ENCODE data around the gene ZDHHC14. TPM values are rescaled to one million over a fixed set of nuclear protein-coding genes. Genes with fewer than 3 reads are reported as not detected.
"Not testable (repeated sequence)": the region's sequence is repeated elsewhere in the genome, so short reads cannot be mapped to it uniquely, and the experiment has no call there.

ZDHHC14 gene
- total RNA-seq, 1 donor from 2014 or later = 12.7 TPM

- ATAC-seq (no peak), DNase-seq (ENCODE audit: missing footprints) (no peak)
- intact Hi-C loops (cut with DNase I) = no loop called here
Measured at GRCh38 chr6:157712585-157713295, 331.8 kb downstream of the ZDHHC14 start.

GRCh38 chr6:157713451-157714152 lies 332.6 kb downstream of the ZDHHC14 start:
- no peak for DNase-seq (ENCODE audit: missing footprints)
- intact Hi-C loops (cut with DNase I) = no loop called here
- ATAC-seq = peak; percentile 57

- DNase-seq (ENCODE audit: missing footprints) (no peak), ATAC-seq (no peak)
- intact Hi-C loops (cut with DNase I) = no loop called here
Measured at GRCh38 chr6:157714153-157714490, 333.1 kb downstream of the ZDHHC14 start.

DNA sequence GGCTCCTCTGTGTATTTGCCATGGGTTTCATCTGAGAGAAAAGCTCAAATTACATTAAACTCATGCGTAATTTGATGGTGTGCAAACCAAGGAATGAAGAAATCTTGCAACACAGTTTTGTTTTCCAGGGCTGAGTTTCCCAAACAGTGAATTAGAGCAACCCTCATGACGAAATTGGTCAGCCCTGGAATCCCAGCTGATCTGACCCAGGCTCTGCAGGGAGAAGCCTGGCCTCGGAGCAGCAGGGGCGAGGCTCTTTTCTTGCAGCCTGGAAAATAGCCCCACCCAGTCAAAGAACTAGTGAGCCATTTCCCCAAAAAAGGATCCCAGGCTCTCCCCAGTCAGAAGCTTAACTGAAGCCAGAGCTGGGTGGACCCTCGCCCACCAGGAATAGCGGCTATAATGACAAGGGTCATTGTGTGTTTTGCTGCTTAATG lies 334.8 kb downstream of the ZDHHC14 start:
- intact Hi-C loops (cut with DNase I) = loop anchor here (5.0 kb wide), 1 partner anchor 42 kb away; no protein-coding TSS in a partner anchor
- DNase-seq (ENCODE audit: missing footprints) (peak; percentile 81), ATAC-seq (peak; percentile 90)

- no peak for DNase-seq (ENCODE audit: missing footprints)
- intact Hi-C loops (cut with DNase I) = loop anchor here (5.0 kb wide), 1 partner anchor 41 kb away; no protein-coding TSS in a partner anchor
Measured at GRCh38 chr6:157716251-157716995, 335.4 kb downstream of the ZDHHC14 start.

GRCh38 chr6:157717340-157717748 lies 336.4 kb downstream of the ZDHHC14 start:
- DNase-seq (ENCODE audit: missing footprints) (no peak), ATAC-seq (no peak)
- intact Hi-C loops (cut with DNase I) = loop anchor here (5.0 kb wide), 1 partner anchor 40 kb away; no protein-coding TSS in a partner anchor

More at GRCh38 chr6:157716251-157716995, 335.4 kb downstream of the ZDHHC14 start:
- no peak for ATAC-seq

DNA sequence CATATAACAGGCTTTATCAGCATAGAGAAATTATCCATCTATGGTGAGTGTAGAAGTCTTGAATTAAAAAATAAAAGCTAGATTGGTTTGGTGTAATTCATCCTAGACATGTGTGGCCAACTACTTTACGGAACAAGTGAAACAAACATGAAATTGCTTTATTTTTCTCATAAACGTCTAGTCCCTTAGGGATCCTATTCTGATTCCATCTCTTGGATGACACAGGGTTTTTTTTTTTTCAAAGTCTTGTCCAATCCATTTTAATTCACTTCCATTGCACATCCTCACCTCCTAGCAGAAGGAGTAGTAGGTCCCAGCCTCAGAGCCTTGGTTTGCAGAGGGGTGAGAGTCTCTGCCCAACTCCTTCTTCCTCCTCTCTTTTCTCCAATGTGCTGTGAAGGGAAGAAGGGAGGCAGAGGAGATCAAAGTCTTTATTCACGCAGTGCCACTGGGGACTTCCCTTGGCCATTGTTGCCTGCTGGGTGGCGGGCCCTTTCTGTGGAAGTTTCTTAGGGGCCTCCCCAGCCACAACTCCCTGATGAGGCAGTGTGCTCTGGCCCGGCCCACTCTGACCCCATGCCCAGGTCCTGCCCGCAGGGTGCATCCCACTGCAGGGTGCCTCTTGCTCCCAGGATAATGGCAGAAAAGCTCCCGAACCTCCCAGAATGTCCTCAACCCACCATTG lies 337.7 kb downstream of the ZDHHC14 start:
- ATAC-seq (no peak), DNase-seq (ENCODE audit: missing footprints) (no peak)
- intact Hi-C loops (cut with DNase I) = loop anchor here (5.0 kb wide), 1 partner anchor 39 kb away; no protein-coding TSS in a partner anchor

DNA sequence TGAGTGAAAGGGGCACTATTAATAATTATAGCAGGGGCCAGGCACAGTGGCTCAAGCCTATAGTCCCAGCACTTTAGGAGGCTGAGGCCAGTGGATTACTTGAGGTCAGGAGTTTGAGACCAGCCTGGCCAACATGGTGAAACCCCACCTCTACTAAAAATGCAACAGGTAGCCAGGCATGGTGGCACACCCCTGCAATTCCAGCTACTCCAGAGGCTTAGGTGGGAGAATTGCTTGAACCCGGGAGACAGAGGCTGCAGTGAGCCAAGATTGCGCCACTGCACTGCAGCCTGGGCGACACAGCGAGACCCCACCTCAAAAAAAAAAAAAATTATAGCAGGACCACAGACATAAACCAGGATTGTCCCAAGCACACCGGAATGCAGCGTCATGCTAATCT lies 340.0 kb downstream of the ZDHHC14 start:
- intact Hi-C loops (cut with DNase I); DNase-seq (ENCODE audit: missing footprints); ATAC-seq: not testable (repeated sequence)

- intact Hi-C loops (cut with DNase I) = no loop called here
- DNase-seq (ENCODE audit: missing footprints) = no peak
- no peak for ATAC-seq
Measured at GRCh38 chr6:157721426-157721825, 340.4 kb downstream of the ZDHHC14 start.

GRCh38 chr6:157721830-157722229 lies 340.8 kb downstream of the ZDHHC14 start:
- intact Hi-C loops (cut with DNase I) = no loop called here
- ATAC-seq = no peak
- no peak for DNase-seq (ENCODE audit: missing footprints)

GRCh38 chr6:157723376-157723775 lies 342.4 kb downstream of the ZDHHC14 start:
- DNase-seq (ENCODE audit: missing footprints) (no peak), ATAC-seq (no peak)
- intact Hi-C loops (cut with DNase I) = no loop called here

GRCh38 chr6:157724138-157724820 lies 343.3 kb downstream of the ZDHHC14 start:
- no peak for ATAC-seq
- intact Hi-C loops (cut with DNase I) = no loop called here
- no peak for DNase-seq (ENCODE audit: missing footprints)

DNA sequence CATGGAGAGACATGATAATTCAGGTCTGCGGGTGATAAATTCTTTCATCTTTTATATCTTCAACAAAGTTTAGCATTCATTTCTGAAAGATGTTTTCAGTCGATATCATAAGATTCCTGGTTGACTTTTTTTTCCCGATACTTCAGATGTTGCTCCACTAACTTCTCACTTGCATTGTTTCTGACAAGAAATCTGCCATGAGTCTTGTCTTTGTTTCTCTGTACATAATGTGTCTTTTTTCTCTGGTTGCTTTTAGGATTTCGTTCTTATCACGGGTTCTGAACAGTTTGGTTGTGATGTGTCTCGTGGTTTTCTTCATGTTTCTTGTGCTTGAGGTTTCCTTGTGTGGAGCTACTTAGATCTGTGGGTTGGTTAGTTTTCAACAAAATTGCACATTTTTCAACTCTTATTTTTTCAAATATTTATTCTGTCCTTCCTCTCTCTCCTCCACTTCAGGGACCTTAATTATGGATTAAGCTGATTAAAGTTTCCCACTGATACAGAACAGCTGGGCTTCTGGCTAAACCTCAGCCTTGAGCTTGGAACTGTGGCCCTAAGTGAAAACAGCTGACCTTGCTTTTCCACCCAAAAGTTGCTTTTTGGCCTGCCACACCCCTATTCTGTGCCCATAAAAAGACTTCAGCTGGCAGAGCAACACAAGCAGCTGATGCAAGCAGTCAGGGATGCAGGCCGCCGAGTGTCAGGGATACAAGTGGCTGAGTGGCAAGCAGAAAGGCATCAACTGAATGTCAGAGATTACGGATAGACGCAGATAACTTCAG lies 344.2 kb downstream of the ZDHHC14 start:
- intact Hi-C loops (cut with DNase I) = no loop called here
- DNase-seq (ENCODE audit: missing footprints) (peak; percentile 82), ATAC-seq (peak; percentile 78)

DNA sequence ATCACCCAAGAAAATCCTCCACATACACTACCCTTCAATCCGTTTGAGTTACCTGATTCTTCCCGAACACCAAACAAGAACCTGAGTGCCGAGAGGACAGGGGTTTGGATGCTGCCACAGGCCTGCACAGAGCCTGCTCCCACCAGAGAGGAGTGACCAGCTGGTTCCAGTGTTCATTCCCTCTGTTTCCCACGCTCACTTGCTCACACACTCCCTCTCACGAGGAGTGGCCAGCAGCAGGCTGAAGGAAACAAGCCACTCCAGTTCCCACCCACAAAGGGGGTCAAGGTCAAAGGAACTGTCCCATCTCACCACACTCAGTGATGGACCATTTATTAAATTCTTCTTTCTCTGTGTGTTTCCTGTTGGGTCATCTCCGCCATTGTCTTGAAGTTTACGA lies 344.8 kb downstream of the ZDHHC14 start:
- intact Hi-C loops (cut with DNase I) = no loop called here
- peak; percentile 2 for ATAC-seq
- no peak for DNase-seq (ENCODE audit: missing footprints)

- DNase-seq (ENCODE audit: missing footprints) (peak; percentile 86), ATAC-seq (peak; percentile 62)
- intact Hi-C loops (cut with DNase I) = no loop called here
Measured at GRCh38 chr6:157726892-157727628, 346.1 kb downstream of the ZDHHC14 start.

Data from Right ventricle myocardium inferior (tissue), 1 donor.